ENCODE measurements around the gene TNFRSF25.
"Not testable (repeated sequence)": the region's sequence is repeated elsewhere in the genome, so short reads cannot be mapped to it uniquely, and the experiment has no call there.

TNFRSF25 gene

GRCh38 chr1:6495540-6496364, 29.8 kb upstream of the TNFRSF25 start:
- TF ChIP-seq CTCF (conservative IDR thresholded peaks at IDR 0.05) (no peak), ZFX (IDR thresholded peaks at IDR 0.05) (no peak)
- H3K27ac ChIP-seq = no peak overlapping the region

- H3K27ac ChIP-seq = no peak overlapping the region
- TF ChIP-seq ZFX (IDR thresholded peaks at IDR 0.05) (no peak), CTCF (conservative IDR thresholded peaks at IDR 0.05) (no peak)
These were observed 29.1 kb upstream of the TNFRSF25 start for GRCh38 chr1:6495041-6495441.

GRCh38 chr1:6494627-6495026, 28.7 kb upstream of the TNFRSF25 start:
- H3K27ac ChIP-seq = no peak overlapping the region
- no peak for TF ChIP-seq CTCF (conservative IDR thresholded peaks at IDR 0.05)
- TF ChIP-seq ZFX (IDR thresholded peaks at IDR 0.05) = no peak

GRCh38 chr1:6493834-6494223, 27.9 kb upstream of the TNFRSF25 start:
- H3K27ac ChIP-seq = not testable (repeated sequence)

- H3K27ac ChIP-seq = no peak overlapping the region; the same call in 1 of the 2 replicates
- TF ChIP-seq ZFX (IDR thresholded peaks at IDR 0.05) = no peak
- no peak for TF ChIP-seq CTCF (conservative IDR thresholded peaks at IDR 0.05)
These were observed 26.0 kb upstream of the TNFRSF25 start for GRCh38 chr1:6491966-6492365.

- no peak for TF ChIP-seq ZFX (IDR thresholded peaks at IDR 0.05)
- TF ChIP-seq CTCF (conservative IDR thresholded peaks at IDR 0.05) = no peak
- H3K27ac ChIP-seq = peak within 1 kb of the TSS; percentile 88
These were observed 25.5 kb upstream of the TNFRSF25 start, which contains the start of gene PLEKHG5 for GRCh38 chr1:6491480-6491962. PLEKHG5 (minus strand) TSS chr1:6491667; CDS start chr1:6477571, 14,096 bp downstream.

- TF ChIP-seq ZFX (IDR thresholded peaks at IDR 0.05) (no peak), CTCF (conservative IDR thresholded peaks at IDR 0.05) (no peak)
- peak overlapping the region; percentile 88 for H3K27ac ChIP-seq
These were observed 25.1 kb upstream of the TNFRSF25 start for GRCh38 chr1:6491081-6491449.

Measured in C4-2B (cell line).